Measurements from ENCODE around the gene METTL17.
"Not testable (repeated sequence)": the region's sequence is repeated elsewhere in the genome, so short reads cannot be mapped to it uniquely, and the experiment has no call there.

DNA sequence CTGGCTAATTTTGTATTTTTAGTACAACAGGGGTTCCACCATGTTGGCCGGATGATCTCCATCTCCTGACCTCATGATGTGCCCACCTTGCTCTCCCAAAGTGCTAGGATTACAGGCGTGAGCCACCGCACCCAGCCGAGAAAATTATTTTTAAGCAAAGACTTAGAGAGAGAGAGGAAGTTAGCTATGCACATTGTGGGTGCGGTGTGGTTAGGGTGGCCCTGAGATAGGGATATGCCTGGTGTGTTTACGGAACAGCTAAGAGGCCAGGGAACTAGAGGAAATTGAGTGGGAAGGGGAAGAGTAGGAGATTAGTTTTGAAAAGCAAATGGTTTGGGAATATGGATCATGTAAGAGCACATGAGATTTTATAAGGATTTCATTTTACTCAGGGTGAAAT lies 44.6 kb upstream of the METTL17 start:
- TF ChIP-seq, protein P1, sequence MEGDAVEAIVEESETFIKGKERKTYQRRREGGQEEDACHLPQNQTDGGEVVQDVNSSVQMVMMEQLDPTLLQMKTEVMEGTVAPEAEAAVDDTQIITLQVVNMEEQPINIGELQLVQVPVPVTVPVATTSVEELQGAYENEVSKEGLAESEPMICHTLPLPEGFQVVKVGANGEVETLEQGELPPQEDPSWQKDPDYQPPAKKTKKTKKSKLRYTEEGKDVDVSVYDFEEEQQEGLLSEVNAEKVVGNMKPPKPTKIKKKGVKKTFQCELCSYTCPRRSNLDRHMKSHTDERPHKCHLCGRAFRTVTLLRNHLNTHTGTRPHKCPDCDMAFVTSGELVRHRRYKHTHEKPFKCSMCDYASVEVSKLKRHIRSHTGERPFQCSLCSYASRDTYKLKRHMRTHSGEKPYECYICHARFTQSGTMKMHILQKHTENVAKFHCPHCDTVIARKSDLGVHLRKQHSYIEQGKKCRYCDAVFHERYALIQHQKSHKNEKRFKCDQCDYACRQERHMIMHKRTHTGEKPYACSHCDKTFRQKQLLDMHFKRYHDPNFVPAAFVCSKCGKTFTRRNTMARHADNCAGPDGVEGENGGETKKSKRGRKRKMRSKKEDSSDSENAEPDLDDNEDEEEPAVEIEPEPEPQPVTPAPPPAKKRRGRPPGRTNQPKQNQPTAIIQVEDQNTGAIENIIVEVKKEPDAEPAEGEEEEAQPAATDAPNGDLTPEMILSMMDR (IDR thresholded peaks at IDR 0.05): not testable (repeated sequence)
- TF ChIP-seq ZFX (IDR thresholded peaks at IDR 0.05; ENCODE audit: borderline replicate concordance): not testable (repeated sequence)

All from 22Rv1 (cell line).